ENCODE data around the gene ATG9A.
"Not testable (repeated sequence)": the region's sequence is repeated elsewhere in the genome, so short reads cannot be mapped to it uniquely, and the experiment has no call there.

ATG9A gene

GRCh38 chr2:219204425-219205164 lies 24.8 kb downstream of the ATG9A start:
- no peak for DNase-seq

GRCh38 chr2:219201331-219201730 lies 28.1 kb downstream of the ATG9A start:
- not testable (repeated sequence) for DNase-seq

GRCh38 chr2:219200502-219201326 lies 28.7 kb downstream of the ATG9A start:
- DNase-seq: peak; percentile 60

GRCh38 chr2:219199470-219200211 lies 29.8 kb downstream of the ATG9A start:
- no peak for DNase-seq

- no peak for DNase-seq
Observed at GRCh38 chr2:219198974-219199373, 30.5 kb downstream of the ATG9A start.

GRCh38 chr2:219197388-219197787 lies 32.0 kb downstream of the ATG9A start:
- no peak for DNase-seq

GRCh38 chr2:219186754-219187456 lies 42.5 kb downstream of the ATG9A start:
- no peak for DNase-seq

- no peak for DNase-seq
Observed at GRCh38 chr2:219184121-219184520, 45.3 kb downstream of the ATG9A start.

- DNase-seq: no peak
Observed at GRCh38 chr2:219183151-219183772, 46.2 kb downstream of the ATG9A start.

- DNase-seq: no peak
Observed at GRCh38 chr2:219182331-219183150, 46.9 kb downstream of the ATG9A start.

- DNase-seq: no peak
Observed at GRCh38 chr2:219181531-219181930, 47.9 kb downstream of the ATG9A start.

- DNase-seq: no peak
Observed at GRCh38 chr2:219180961-219181360, 48.5 kb downstream of the ATG9A start.

- DNase-seq: no peak
Observed at GRCh38 chr2:219179601-219180465, 49.6 kb downstream of the ATG9A start.

GRCh38 chr2:219178377-219179175 lies 50.9 kb downstream of the ATG9A start:
- DNase-seq: peak; percentile 47

- peak; percentile 90 for DNase-seq
Observed at GRCh38 chr2:219177552-219178376, 51.7 kb downstream of the ATG9A start, which contains the start of gene RETREG2. Gene RETREG2, plus strand, starts transcription at chr2:219178275. Its CDS starts 78 bp downstream, at chr2:219178353.

GRCh38 chr2:219176818-219177551 lies 52.5 kb downstream of the ATG9A start, which contains the start of gene CNPPD1:
Gene CNPPD1, minus strand, starts transcription at chr2:219176925. Its CDS starts 97 bp downstream, at chr2:219176828.
- peak; percentile 90 for DNase-seq
